Anterior cingulate cortex (tissue), 58 donors: ENCODE measurements around the gene HOXB4.

Experiments
- DNase-seq, 58 donors: peaks; one replicate each; lab custom pipeline; 2025; lab: John Stamatoyannopoulos, UW

HOXB4 gene

GRCh38 chr17:48591255-48592056 is 13.3 kb upstream of the HOXB4 start:
- DNase-seq: no peak

- DNase-seq: no peak
Measured at GRCh38 chr17:48590607-48591161, 12.5 kb upstream of the HOXB4 start.

GRCh38 chr17:48589831-48590606 is 11.9 kb upstream of the HOXB4 start, which contains the start of gene HOXB3:
Gene HOXB3 (minus strand): TSS chr17:48590241. CDS start chr17:48552474, 37,767 bp downstream.
- no peak for DNase-seq

- DNase-seq: no peak
Measured at GRCh38 chr17:48589060-48589830, 11.1 kb upstream of the HOXB4 start.

GRCh38 chr17:48588528-48588927 is 10.4 kb upstream of the HOXB4 start:
- DNase-seq: no peak

- no peak for DNase-seq
Measured at GRCh38 chr17:48588074-48588415, 9.9 kb upstream of the HOXB4 start.

GRCh38 chr17:48587276-48588073 is 9.3 kb upstream of the HOXB4 start:
- no peak for DNase-seq

- DNase-seq: no peak
Measured at GRCh38 chr17:48586355-48587258, 8.5 kb upstream of the HOXB4 start.

- no peak for DNase-seq
Measured at GRCh38 chr17:48584223-48584741, 6.1 kb upstream of the HOXB4 start.

- DNase-seq: no peak
Measured at GRCh38 chr17:48583708-48584222, 5.6 kb upstream of the HOXB4 start.

- DNase-seq: no peak
Measured at GRCh38 chr17:48582750-48583069, 4.6 kb upstream of the HOXB4 start.

- DNase-seq: no peak
Measured at GRCh38 chr17:48579760-48580554, 1.8 kb upstream of the HOXB4 start.

GRCh38 chr17:48579471-48579759 is 1.3 kb upstream of the HOXB4 start:
- DNase-seq: no peak

GRCh38 chr17:48578616-48579470 is 693 bp upstream of the HOXB4 start:
- DNase-seq: no peak

GRCh38 chr17:48577330-48577945 is 712 bp downstream of the HOXB4 start:
- DNase-seq: no peak

GRCh38 chr17:48576479-48577309 is 1.5 kb downstream of the HOXB4 start:
- DNase-seq: no peak
